ENCODE measurements around the gene SLC16A12. TPM values are rescaled to one million over a fixed set of nuclear protein-coding genes. Genes with fewer than 3 reads are reported as not detected.

SLC16A12 gene
- total and polyA plus RNA-seq, 2 of the 13 experiments (the other 11 are each of a cell fraction or from before 2014, with no cell fraction given): 0.02 TPM; not detected in 1

GRCh38 chr10:89563861-89564478 is 28.6 kb upstream of the SLC16A12 start:
- peak; percentile 34 for FAIRE-seq
- TF ChIP-seq MLX (CRISPR knock-in tag; IDR thresholded peaks at IDR 0.05): no peak
- TF ChIP-seq RAD21 (CRISPR knock-in tag; IDR thresholded peaks at IDR 0.05): peak; percentile 61
- 0 out of 2 replicates have a peak, but pooled peaks have one; percentile 47 for TF ChIP-seq ARID3A (IDR thresholded peaks at IDR 0.05; ENCODE audit: low read depth, low read length)
- TF ChIP-seq ZNF704 (CRISPR knock-in tag; IDR thresholded peaks at IDR 0.05; ENCODE audit: borderline replicate concordance): no peak
- TF ChIP-seq HNRNPLL (IDR thresholded peaks at IDR 0.05; ENCODE audit: low read depth, low read length, poor library complexity, severe bottlenecking): no peak
- TF ChIP-seq CTCF (CRISPR knock-in tag; IDR thresholded peaks at IDR 0.05): peak; percentile 67
- TF ChIP-seq MIXL1 (CRISPR knock-in tag; IDR thresholded peaks at IDR 0.05): no peak
- TF ChIP-seq ZNF776 (CRISPR knock-in tag; IDR thresholded peaks at IDR 0.05): no peak
- TF ChIP-seq NR2F6 (IDR thresholded peaks at IDR 0.05): no peak
- no peak for TF ChIP-seq NR2F6 (CRISPR knock-in tag; IDR thresholded peaks at IDR 0.05)
- TF ChIP-seq SMC3 (IDR thresholded peaks at IDR 0.05; ENCODE audit: low read length): peak; percentile 79
- TF ChIP-seq, protein P1, sequence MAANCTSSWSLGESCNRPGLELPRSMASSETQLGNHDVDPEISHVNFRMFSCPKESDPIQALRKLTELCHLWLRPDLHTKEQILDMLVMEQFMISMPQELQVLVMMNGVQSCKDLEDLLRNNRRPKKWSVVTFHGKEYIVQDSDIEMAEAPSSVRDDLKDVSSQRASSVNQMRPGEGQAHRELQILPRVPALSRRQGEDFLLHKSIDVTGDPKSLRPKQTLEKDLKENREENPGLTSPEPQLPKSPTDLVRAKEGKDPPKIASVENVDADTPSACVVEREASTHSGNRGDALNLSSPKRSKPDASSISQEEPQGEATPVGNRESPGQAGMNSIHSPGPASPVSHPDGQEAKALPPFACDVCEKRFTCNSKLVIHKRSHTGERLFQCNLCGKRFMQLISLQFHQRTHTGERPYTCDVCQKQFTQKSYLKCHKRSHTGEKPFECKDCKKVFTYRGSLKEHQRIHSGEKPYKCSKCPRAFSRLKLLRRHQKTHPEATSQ (CRISPR knock-in tag; IDR thresholded peaks at IDR 0.05; ENCODE audit: borderline replicate concordance): no peak
- TF ChIP-seq CEBPG (CRISPR knock-in tag; IDR thresholded peaks at IDR 0.05): 0 out of 2 replicates have a peak, but pooled peaks have one; percentile 11
- TF ChIP-seq STAG1 (CRISPR knock-in tag; IDR thresholded peaks at IDR 0.05): peak; percentile 76

More at GRCh38 chr10:89563861-89564478, 28.6 kb upstream of the SLC16A12 start:
- H3K9ac ChIP-seq (ENCODE audit: insufficient read depth, low read depth, low read length): no peak overlapping the region
- CTCF ChIA-PET (ENCODE audit: low intra/inter-chr PET ratio, low total read pairs): interaction anchor here (0.8 to 2.1 kb wide), 4 partner anchors 98 to 347 kb away, joined by 3 to 46 read pairs (median 6); no protein-coding TSS in a partner anchor
- peaks cover 18% of the 10 kb centered on the region for H3K4me1 ChIP-seq (ENCODE audit: insufficient read depth, low read length)
- H3K9me3 ChIP-seq (ENCODE audit: low read length): no peaks in the 10 kb centered on the region
- intact Hi-C loops (cut with micrococcal nuclease; ENCODE audit: unreplicated experiment): loop anchor here (1.0 to 2.0 kb wide), 2 partner anchors 97 to 138 kb away; no protein-coding TSS in a partner anchor
- H4K20me1 ChIP-seq (ENCODE audit: insufficient read depth, low read length): no peaks in the 10 kb centered on the region
- H3K27me3 ChIP-seq (ENCODE audit: control insufficient read depth in 1 of 2, insufficient read depth in 2 of 2, low read length in 2 of 2): no peaks in the 10 kb centered on the region; a peak in 1 of 5 replicates
- no peaks in the 10 kb centered on the region for H3K79me2 ChIP-seq (ENCODE audit: insufficient read depth, low read length)
- no peak overlapping the region for H3K4me3 ChIP-seq (replicated peaks in 1 of 3; ENCODE audit: insufficient read depth in 1 of 3, low read depth in 2 of 3, low read length in 3 of 3)
- POLR2A ChIA-PET: interaction anchor here (1.0 kb wide), 1 partner anchor 137 kb away, joined by 3 read pairs; the partner anchor contains the start of gene KIF20B
- H3K4me2 ChIP-seq (ENCODE audit: low read depth, low read length): no peak overlapping the region
- 5% methylated on average over 2 of the region's 2 CpGs for WGBS (ENCODE audit: low lambda C conversion rate)
- no TSS peak for BruUV-seq (replicated peaks)
- ATAC-seq (peak; percentile 64), DNase-seq (ENCODE audit: low spot score) (peak; percentile 32)
- no peaks in the 10 kb centered on the region for H3K36me3 ChIP-seq (replicated peaks in 1 of 2; ENCODE audit: control insufficient read depth in 1 of 2, insufficient read depth in 2 of 2, low read length in 2 of 2)
- in situ Hi-C loops (cut with HindIII; ENCODE audit: extremely low pct_ligation_motif_present, low pct_unique_long_range_greater_than_20kb): loop anchor here (5.0 kb wide), 1 partner anchor 137 kb away; no protein-coding TSS in a partner anchor
- H3K27ac ChIP-seq (ENCODE audit: extremely low read length, insufficient read depth, low read length): no peak overlapping the region
- no peak overlapping the region for H2AFZ ChIP-seq (ENCODE audit: low read length)
